GOT3 (cell line): ENCODE results near the gene ABAT.

Experiments used
- DNase-seq: peaks from one replicate; lab custom pipeline; 2025; ENCODE audit warnings: mixed read lengths; lab: John Stamatoyannopoulos, UW

Gene ABAT

DNA sequence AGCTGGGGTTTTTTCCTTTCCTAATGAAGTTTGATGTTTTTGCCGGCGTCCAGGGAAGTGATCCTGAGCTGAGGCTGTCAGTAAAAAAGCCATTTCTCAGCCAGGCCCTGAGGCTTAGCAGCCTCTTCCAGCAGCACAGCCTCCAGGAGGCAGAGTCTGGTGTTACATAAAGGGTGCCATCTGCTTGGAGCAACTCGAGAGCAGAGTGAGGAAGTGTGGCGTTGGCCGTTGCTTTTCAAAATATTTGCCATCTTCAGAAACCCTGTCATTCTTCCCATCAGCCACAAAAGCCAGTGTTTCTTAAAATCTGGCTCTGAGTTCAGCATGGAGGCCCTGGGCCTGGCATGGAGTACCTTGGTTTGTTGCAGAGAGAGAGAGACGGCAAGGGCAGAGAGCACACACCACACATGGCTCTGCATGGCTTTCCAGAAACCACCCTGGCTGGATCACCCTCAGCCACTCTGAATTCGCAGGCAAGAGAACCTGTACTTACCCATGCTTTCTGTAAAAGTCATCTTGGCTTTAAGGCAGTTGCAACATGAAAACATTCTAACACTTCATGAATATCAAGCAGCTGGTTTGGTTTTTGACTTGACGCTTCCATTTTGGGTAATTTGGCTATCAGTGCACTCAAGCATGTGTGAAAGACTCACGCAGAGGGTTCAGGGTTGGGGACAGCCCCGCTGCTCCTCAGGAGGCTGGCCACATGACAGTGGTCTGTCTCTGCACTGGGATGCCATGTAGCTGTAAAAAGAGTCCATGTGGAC lies 144.3 kb downstream of the ABAT start:
- DNase-seq: no peak

- DNase-seq: no peak
These were observed 145.1 kb downstream of the ABAT start for GRCh38 chr16:8819411-8820034.

- no peak for DNase-seq
These were observed 148.0 kb downstream of the ABAT start for GRCh38 chr16:8822403-8822802.

- no peak for DNase-seq
These were observed 152.0 kb downstream of the ABAT start for GRCh38 chr16:8826278-8826879.

DNA sequence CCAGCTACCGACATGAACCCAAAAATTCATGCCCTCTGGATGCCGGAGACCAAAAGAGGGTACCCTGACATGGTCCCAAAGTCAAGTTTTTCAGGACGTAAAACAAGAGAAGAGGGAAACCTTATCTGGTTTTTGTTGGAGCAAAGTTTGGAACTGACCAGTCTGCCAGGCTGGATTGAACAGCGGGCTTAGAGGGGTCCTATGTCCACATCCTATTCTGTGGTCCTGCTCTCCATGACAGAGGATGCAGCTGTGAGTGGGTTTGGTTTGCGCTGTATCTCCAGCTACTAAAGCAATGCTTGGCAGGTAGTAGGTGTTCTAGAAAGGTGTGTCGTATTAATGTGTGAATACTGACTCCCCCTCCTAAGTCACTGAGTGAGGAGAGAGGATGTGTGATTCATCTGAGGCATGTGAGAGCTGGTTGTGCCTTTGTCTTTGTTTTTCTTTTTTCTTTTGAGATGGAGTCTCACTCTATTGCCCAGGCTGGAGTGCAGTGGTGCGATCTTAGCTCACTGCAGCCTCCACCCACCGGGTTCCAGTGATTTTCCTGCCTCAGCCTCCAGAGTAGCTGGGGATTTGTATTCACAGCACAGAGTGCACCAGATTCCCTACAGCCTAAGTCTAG lies 154.2 kb downstream of the ABAT start:
- no peak for DNase-seq

DNA sequence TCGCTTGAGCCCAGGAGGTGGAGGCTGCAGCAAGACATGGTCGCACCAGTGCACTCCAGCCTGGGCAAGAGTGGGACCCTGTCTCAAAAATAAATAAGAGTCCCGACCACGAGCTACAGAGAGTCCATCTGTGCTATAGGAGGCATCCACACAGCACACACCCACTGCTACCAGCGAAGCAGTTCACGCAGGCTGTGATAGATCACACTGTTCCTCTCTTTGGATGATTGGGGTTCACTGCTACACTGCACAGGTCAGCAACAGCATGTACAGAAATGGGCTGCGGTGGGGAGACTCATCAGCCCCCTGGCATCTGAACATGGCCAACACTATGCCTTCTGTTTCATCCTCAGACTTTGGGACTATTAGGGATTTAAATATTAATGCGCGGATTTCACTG lies 157.0 kb downstream of the ABAT start:
- no peak for DNase-seq

GRCh38 chr16:8831871-8832716 lies 157.7 kb downstream of the ABAT start:
- DNase-seq: no peak

DNA sequence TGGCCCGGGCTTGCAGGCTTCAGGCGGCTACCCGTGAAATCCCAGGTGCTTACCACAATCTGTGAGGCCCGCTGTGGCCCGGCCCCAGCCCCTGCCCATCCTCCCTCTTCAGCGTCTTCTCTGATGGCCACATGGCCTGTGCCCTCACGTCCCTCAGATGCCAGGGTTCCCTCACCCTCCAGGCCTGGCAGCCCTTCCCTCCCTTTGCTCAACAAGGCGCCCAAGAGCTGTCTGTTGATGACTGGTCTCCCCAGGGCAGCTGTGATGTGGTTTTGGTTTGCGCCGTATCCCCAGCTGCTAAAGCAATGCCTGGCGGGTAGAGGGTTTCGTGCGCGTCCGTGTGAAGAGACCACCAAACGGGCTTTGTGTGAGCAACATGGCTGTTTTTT lies 158.3 kb downstream of the ABAT start:
- no peak for DNase-seq
